ENCODE results near the gene C4BPA.

C4BPA gene

DNA sequence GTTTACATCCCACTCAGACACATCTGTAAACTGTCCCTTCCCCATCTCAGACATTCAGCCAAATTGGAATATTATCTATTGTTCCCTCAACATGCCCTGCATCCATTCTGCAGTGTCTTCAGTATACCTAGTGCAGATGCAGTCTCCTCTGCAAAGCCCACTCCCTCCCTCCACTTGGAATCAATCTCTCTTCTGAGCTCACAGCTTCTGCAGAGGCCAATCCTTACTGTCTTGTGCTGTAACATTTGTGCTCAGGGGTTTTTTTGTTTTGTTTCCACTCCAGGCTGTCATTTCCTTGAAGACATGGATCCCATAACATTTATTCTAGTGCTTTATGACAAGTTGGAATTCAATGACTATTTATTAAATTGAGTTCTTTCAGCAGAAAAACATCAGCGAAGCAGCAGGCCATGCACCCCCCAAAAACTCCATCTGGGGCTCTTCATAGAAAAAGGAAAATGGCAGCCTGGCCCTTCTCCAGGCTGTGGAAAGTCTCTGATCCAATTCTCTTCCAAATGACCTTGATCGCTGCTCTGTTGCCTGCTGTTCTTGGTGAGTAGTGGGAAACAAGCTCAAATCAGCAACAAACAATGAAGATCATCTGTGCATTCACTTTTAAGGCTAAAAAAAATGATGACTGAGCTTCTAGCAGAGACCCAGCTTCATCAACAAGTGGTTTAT is 8.7 kb downstream of the C4BPA start:
- no peak for DNase-seq (ENCODE audit: low read depth in 1 of 2, low spot score in 1 of 2)

DNA sequence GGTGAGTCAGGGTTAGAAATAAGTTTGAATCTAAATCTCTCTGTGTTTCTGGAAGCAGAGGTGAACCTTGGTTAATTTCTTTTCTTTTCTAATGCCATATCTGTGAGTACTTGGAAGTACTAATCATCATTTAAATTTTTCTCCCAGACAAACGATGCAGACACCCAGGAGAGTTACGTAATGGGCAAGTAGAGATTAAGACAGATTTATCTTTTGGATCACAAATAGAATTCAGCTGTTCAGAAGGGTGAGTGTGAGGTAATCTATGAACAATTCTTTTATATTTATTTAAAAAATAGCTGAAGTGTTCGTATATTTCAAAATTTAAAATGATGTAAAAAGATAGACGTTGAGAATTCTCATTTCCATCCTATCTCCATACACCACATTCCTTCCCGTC is 11.2 kb downstream of the C4BPA start:
- no peak for DNase-seq (ENCODE audit: low read depth in 1 of 2, low spot score in 1 of 2)

DNA sequence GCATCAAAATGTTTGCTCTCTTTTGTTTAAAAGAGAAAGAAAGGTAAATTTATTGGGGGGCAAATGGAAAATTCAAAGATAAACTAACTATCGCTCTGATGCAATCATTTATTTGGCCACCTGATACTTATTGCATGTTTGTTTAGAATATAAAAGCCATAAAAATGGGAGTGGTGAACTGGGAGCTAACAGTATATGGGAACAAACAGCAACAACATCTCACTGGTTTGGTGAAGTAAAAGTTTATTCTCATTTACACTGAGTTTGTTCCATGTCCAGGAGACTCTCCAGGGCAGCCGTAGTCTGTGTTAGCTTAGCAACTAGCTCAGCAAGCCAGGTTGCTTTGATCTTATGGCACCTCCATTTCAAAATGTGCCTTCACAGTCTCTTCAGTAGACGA is 20.4 kb downstream of the C4BPA start:
- DNase-seq (ENCODE audit: low read depth in 1 of 2, low spot score in 1 of 2) = no peak

DNA sequence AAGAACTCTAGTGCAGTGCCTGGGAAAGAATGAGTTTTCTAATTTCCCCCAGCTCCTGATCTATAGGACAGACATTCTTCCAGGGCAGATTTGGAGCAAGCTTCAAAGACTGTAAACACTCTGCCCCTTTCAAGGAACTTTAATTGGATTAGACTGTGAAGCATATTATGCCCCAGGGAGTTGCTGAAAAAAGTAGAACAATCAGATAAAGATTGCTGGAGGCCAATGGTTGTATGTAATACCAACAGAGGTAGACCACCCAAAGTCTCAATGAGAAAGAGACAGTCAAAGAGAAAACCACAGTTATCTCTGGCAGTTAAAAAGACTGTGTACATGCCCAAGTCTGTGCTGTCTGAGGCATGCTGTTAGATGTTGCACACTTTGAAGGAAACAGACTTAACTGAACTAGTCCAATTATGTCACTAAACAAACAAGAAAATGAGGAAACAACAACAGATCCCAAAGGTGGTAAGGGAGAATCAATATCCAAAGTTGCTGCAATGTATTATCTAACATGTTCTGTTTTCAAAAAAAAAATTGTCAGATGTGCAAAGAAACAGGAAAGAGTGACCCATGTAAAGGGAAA is 24.4 kb downstream of the C4BPA start:
- no peak for DNase-seq (ENCODE audit: low read depth in 1 of 2, low spot score in 1 of 2)

DNA sequence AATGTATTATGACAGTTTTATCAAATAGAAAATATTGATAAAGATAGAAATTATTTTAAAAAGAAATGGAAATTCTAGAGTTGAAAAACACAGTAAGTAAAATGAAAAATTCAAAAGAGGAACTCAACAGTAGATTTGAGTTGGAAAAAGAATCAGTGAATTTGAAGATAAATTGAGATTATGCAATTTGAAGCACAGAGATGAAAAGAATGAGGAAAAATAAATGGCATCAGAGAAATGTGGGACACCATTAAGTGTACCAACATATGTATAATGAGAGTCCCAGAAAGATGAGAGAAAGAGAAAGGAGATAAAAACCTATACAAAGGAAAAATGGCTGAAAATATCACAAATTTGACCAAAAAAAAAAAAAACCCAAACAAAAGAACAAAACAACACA is 25.0 kb downstream of the C4BPA start:
- DNase-seq (ENCODE audit: low read depth in 1 of 2, low spot score in 1 of 2) = no peak

DNA sequence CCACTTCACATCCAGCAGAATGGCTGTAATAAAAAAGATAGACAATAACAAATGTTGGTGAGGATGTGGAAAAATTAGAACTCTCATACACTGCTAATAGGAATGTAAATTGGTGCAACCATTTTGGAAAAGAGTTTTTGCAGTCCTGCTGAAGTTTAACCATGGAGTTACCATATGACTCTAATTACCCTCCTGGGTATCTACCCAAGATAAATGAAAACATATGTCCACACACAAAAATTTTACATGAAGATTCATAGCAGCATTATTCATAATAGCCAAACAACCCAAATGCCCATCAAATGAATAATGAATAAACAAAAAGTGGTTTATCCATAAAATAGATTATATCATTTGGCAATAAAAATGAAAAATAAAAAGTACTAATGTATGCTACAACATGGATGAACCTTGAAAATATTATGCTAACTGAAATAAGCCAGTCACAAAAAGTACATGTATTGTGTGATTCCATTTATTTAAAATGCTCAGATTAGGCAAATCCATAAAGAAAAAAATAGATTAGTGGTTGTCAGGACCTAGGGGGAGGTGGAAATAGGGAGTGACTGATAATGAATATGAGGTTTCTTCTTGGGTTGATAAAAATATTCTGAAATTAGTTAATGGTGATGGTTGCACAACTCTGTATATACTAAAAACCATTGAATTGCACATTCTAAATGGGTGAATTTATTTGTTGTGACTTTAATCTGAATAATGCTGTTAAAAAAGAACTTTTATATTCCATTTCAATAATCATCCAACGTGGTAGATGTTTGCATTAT is 26.4 kb downstream of the C4BPA start:
- DNase-seq (ENCODE audit: low read depth in 1 of 2, low spot score in 1 of 2) = no peak

DNA sequence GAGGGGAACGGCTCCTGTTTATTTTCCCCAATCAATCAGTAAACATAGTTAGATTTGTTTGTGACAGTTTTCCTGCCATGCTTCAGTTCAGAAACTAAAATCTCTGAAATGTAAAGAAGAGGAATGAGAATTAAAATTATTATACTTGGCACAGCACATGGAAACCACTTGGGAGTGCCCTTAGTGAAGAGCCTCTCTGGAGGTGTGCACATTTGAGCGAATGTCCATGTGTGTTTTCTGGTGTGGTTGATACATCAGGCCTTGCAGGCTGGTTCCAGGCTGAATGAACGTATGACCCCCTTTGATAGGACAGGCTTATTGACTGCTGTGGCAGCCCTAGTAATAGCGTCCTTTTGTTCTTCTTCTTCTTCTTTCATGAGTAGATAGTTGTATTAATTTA is 27.1 kb downstream of the C4BPA start:
- DNase-seq (ENCODE audit: low read depth in 1 of 2, low spot score in 1 of 2) = no peak

DNA sequence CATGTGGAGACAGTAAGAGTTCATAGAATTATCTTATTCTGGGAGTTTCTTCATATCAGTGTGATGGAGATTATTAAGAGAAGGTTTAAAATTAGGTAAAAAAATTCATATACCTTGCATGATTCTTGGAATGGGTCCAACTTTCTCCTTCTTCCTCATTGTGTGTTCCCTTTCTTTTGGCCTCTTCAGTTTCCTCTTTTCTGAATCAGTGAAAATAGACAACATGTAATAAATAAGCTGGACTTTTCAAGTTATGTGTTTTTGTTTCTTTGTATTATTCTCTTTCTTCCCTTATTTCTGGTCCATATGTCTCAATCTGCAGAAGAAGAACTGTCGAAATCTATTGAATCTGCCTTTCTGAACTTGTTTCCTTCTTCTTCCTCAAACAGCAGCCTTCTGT is 30.5 kb downstream of the C4BPA start:
- no peak for DNase-seq (ENCODE audit: low read depth in 1 of 2, low spot score in 1 of 2)

DNA sequence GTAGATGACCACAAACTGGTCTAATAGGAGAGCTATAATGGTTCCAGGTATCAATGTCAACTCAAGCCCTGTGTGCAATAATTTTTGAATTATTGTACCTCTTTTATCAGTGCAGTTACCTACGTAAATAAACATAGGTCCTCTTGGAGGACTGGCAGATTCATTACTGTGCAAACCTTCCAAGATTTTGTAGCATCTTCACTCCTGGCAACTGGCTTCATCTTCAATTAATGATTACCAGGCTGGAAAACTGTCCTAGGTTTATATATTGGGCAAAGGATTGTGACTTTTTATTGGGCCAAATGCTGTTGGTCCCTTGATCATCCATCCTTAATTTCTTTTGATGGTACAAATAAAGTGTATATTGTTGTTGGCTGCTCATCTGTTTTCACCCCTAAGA is 35.6 kb downstream of the C4BPA start:
- DNase-seq (ENCODE audit: low read depth in 1 of 2, low spot score in 1 of 2) = no peak

DNA sequence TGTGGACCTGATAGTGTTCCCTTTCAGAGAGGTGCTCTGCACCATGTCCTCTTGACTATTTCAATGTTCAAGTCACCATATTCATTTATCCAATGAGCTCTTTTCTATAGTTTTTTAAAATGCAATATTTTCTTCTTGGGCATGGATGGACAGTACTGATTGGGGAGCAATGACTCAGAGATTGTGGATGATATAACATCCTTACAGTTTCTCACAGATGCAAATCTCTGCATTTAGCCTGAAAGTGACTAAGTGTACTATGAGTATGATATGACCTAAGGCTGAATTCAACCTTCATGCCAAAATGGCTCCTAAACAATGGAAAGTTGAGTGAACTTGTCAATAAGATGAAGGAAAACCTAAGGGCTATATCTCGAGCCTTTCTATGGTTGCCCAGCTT is 36.5 kb downstream of the C4BPA start:
- DNase-seq (ENCODE audit: low read depth in 1 of 2, low spot score in 1 of 2) = no peak

DNA sequence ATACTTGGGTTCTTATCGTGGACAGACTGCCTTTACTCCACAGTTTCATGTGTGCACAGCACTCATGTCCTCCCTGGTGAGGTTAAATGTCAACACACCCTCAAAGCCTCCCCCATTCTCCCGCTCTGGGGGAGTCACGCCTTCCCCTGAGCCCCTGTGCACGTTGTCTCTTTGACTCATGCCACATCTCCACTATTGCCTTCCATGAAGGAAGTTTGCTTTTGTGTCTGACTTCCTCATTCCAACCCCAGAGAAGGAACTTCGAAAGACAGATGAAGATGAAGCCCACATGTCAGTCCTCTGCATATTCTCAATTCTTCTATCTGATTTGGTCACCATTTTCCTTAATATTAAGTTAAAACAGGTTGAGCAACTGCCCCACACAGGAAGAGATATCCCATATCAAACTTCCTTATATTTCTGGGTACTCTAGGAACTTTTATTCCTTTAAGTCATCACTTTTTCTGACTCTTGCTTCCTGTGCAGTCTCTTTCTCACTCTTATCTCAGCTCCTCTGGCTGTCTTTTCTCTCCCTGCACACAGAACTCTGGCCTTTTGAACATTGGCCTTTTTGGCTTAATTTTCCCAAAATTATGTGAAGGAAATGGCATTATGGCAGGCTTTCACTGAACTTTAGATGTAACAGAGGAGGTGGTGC is 41.5 kb downstream of the C4BPA start:
- DNase-seq (ENCODE audit: low read depth in 1 of 2, low spot score in 1 of 2) = no peak

DNA sequence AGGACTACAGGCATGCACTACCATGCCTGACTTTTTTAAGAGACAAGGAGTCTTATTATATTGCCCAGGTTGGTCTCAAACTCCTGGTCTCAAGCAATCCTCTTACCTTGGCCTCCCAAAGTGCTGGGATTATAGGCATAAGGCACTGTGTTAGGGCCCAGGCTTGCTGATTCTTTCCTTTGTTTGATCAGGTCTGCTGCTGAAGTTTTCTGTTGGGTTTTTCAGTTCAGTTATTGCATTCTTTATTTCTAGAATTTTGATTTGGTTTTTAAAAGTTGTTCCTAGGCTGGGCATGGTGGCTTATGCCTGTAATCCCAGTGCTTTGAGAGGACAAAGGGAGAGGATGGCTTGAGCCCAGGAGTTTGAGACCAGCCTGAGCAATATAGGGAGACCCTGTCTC is 47.9 kb downstream of the C4BPA start:
- DNase-seq (ENCODE audit: low read depth in 1 of 2, low spot score in 1 of 2) = no peak

DNA sequence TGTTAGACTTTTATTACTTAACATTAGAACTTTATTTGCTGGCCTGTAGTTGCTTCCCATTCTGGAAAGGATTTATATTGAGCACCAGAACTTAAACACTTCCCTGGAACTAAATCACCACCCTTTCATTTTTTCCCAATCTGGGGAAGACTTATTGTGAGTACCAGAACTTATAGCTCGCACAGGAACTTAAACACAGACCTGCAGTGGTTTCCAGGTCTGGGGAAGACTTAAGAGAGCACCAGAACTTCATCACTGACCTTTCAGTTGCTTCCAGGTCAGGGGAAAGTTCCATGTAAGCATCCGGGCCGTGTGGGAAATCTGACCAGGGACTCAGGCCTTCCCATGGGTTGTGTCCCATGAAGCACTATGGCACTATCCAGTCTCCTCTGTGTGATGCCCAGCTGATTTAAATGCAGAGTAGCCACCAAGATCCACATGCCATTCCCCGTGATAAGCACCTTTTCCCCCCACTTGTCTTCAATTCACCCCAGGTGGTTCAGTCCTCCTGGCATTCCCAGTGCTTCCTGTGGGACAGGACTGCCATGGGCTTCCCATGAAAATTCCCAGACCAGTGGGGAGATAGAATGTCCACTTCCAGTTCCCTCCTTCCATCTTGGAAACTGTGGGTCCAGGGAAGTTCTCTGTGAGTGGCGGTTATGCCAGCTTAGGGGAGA is 48.9 kb downstream of the C4BPA start:
- no peak for DNase-seq (ENCODE audit: low read depth in 1 of 2, low spot score in 1 of 2)

DNA sequence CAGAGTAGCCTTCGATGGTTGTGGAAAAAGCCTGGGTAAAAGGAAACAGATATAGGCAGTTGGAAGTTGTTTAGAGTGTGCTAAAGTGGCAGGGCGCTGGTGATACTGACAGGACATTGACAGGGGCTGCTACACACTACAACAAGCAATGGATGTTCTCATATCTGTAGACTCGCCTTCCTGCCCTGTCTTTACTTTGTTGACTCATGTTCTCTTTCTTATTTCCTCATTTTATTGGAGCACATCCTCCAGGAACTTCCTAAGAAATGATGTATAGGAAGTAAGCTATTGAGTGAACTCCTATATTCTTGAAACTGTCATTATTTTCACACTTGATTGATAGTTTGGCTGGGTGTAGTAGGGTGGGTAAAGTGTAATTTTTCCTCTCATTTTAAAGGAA is 51.0 kb downstream of the C4BPA start:
- no peak for DNase-seq (ENCODE audit: low read depth in 1 of 2, low spot score in 1 of 2)

DNA sequence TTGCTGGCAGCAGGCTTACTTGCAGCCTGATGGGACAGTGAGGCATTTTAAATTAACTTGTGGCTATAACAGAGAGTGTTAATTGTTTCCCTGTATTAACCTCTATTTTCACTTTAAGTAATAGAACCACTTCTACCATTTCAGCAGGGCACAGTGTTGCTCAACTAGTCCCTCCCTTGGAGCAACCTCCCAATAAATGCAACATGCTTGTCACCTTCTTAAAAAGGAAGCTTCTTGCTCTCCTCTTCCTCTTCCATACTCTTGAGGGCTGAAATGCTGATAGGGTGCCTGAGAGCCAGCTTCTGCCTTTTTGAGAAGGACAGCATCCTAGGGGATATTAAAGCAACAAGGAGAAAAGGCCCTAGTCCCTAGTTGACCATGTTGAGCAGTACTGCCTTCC is 52.1 kb downstream of the C4BPA start:
- DNase-seq (ENCODE audit: low read depth in 1 of 2, low spot score in 1 of 2) = no peak

DNA sequence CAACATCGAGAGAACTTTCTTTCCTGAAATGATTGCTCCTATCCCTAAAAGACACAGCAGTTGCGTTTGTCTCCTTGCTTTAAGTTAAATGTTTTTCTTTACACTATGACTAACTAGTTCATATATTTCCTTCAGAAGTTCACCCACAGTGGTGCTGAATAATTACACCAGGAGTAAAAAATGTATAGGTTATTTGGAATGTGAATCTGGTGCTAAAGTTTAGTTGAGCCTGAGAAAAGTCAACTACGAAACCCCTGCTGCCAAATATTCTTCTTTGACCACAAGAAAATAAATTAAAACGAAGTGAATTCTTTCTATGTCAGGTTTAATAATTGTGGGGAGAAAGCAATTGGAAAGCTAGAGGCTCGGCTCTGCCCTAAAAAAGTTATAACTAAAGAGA is 52.8 kb downstream of the C4BPA start:
- no peak for DNase-seq (ENCODE audit: low read depth in 1 of 2, low spot score in 1 of 2)

DNA sequence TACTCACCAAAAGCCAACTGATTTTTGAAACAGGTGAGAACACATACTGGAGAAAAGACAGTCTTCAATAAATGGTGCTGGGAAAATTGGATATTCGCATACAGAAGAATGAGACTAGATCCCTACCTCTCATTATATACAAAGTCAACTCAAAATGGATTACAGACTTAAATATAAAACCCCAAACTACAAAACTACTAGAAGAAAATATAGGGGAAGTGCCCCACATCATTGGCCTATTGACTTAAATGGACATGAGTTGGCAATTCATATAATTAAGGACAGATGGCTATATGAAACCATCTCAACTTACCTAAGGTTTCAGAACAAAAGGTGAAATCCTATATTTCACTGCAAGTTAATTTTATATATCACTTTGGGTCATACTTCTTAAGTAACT is 60.1 kb downstream of the C4BPA start:
- no peak for DNase-seq (ENCODE audit: low read depth in 1 of 2, low spot score in 1 of 2)

DNA sequence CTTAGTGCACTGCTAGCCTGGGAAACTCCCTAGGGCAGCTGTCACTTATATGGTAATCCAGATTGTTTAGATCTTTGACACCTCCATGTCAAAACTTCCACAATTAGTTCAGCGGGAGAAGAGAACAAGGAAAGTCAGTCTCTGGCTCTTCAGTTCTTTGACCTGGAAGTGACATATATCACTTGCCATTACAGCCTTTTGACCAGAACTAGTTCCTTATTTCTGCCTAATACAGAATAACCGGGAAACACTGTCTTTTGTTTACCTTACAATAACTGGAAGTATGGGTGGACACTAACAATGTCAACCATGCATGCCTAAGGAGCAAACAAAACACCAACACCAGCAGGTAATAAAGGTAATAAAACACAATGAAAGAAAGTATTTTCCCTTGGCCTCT is 68.3 kb downstream of the C4BPA start:
- DNase-seq (ENCODE audit: low read depth in 1 of 2, low spot score in 1 of 2) = no peak

DNA sequence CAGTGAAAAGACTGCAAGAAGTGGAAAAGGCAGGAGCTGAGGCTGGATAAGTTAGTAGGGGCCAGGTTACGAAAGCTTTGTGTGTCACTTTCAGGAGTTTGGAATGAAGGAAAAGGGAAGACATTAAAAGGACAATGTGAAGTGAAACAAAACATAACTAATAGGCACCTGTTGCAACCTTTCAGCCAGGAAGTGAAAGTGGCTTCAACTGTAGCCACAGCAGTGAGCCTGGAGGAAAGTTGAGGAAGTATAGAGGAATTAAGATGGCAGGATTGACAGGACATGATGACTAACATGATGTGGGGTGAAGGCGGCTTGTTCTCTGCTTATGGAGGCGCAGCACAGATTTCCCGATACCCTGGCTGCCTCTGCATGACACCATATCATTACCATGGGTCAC is 68.9 kb downstream of the C4BPA start:
- no peak for DNase-seq (ENCODE audit: low read depth in 1 of 2, low spot score in 1 of 2)

DNA sequence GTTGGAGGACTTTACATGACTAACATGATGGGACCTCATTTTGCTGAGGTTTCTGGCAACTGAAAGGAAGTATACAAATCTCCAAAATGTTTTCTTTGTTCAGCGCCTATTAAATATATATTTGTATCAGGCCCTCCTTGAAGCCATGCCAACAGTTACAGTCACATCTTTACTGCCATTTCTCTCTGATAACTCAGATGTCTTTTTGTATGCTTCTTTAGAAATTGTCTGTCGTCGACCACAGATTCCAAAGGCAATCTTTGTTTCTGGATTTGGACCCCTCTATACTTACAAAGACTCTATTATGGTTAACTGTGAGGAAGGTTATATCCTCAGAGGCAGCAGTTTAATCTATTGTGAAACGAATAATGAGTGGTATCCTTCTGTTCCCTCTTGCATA is 69.4 kb downstream of the C4BPA start:
- DNase-seq (ENCODE audit: low read depth in 1 of 2, low spot score in 1 of 2) = no peak

DNA sequence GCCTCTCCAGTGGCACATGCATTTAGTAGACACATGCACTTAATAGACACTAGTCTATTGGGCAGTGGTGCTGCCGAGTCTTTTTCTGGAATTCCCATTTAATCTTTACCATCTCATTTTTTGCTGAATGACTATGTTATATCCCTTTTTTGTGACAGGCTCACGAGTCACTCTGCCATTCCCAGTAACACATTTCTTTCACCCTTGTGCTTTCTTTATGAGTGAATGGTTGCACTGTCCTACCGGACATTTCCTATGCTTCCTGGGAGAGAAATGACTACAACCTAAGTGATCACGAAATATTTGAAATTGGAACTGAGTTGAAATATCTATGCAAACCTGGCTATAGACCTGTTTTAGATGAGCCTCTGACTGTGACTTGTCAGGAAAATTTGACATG is 70.9 kb downstream of the C4BPA start:
- DNase-seq (ENCODE audit: low read depth in 1 of 2, low spot score in 1 of 2) = no peak

DNA sequence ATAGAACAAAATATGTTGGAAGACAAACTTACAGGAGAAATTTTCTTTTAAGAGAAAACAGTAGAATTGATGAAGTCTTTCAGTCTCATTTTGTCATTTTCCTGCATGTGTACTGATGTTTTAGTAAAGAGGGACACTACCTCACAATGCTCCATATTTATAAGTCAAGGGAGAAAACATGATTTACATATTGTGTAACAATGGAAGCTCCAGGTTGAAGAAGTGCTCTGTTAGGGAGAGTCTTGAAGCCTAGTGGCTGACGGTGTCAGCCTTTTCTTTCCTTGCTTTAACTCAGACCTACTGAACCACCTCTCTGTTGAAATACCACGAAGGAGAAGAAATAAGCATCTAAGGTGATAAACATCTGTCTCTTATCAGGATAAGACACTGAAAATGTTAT is 75.0 kb downstream of the C4BPA start:
- no peak for DNase-seq (ENCODE audit: low read depth in 1 of 2, low spot score in 1 of 2)

Data from activated CD4-positive, alpha-beta T cell treated with anti-CD3 and anti-CD28 coated beads, Interleukin-2, amount 50 U/mL, for 24 hours (primary cell).